ENCODE results near the gene MAML1. TPM values are rescaled to one million over a fixed set of nuclear protein-coding genes. Genes with fewer than 3 reads are reported as not detected.

MAML1 gene
- polyA plus RNA-seq, 1 donor from 2014 or later: 6.8 TPM

DNA sequence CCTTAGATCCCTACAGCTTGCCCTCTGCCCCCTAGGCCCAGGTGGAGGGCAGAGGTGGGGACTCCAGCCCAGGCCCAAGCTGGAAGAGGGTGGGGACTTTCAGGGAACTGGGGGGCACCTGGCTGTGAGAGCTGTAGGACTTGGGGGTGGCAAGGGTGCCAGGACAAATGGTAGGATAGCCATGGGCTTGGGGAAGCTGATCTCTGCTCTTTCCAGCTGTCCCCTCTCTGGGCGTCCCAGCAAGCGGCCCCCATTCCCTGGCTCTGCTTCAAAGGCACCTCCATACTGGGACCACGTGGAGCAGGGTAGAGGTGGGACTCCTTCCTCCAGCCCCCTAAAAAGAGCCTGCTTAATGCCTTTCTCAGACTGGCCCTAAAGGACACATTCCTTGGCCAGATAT lies 61.5 kb downstream of the MAML1 start:
- Histone ChIP-seq H3K79me2 (replicated peaks; ENCODE audit: insufficient read depth, low read length) (no peaks in the 10 kb centered on the region), H4K20me1 (ENCODE audit: insufficient read depth) (no peaks in the 10 kb centered on the region), H3K36me3 (ENCODE audit: insufficient read depth, low read length) (no peaks in the 10 kb centered on the region), H3K9me3 (ENCODE audit: low read length) (no peaks in the 10 kb centered on the region), H3K27ac (ENCODE audit: low read length) (no peak overlapping the region), H3K9ac (ENCODE audit: low read length) (no peak overlapping the region), H2AFZ (ENCODE audit: low read depth, low read length) (no peak overlapping the region), H3K4me2 (ENCODE audit: low read length) (no peak overlapping the region), H3K9me2 (ENCODE audit: insufficient read depth, low read length) (no peaks in the 10 kb centered on the region), H3K27me3 (ENCODE audit: insufficient read depth, low read depth, low read length) (no peaks in the 10 kb centered on the region), H3K4me3 (ENCODE audit: low read length) (no peak overlapping the region), H3F3A (ENCODE audit: insufficient read depth, low read length, poor library complexity, severe bottlenecking) (no peaks in the 10 kb centered on the region)
- TF ChIP-seq POLR2AphosphoS5 (IDR thresholded peaks at IDR 0.05) (no peak), MXI1 (conservative IDR thresholded peaks at IDR 0.05; ENCODE audit: poor library complexity, severe bottlenecking) (no peak), TAF1 (IDR thresholded peaks at IDR 0.05; ENCODE audit: low read depth) (no peak), SMC3 (conservative IDR thresholded peaks at IDR 0.05; ENCODE audit: poor library complexity) (no peak), EZH2 (IDR thresholded peaks at IDR 0.05; ENCODE audit: borderline replicate concordance, insufficient read depth, low read length, poor library complexity, severe bottlenecking) (no peak), EP300 (conservative IDR thresholded peaks at IDR 0.05; ENCODE audit: poor library complexity, severe bottlenecking) (no peak), RAD21 (conservative IDR thresholded peaks at IDR 0.05) (no peak)
- TF ChIP-seq, protein P1, sequence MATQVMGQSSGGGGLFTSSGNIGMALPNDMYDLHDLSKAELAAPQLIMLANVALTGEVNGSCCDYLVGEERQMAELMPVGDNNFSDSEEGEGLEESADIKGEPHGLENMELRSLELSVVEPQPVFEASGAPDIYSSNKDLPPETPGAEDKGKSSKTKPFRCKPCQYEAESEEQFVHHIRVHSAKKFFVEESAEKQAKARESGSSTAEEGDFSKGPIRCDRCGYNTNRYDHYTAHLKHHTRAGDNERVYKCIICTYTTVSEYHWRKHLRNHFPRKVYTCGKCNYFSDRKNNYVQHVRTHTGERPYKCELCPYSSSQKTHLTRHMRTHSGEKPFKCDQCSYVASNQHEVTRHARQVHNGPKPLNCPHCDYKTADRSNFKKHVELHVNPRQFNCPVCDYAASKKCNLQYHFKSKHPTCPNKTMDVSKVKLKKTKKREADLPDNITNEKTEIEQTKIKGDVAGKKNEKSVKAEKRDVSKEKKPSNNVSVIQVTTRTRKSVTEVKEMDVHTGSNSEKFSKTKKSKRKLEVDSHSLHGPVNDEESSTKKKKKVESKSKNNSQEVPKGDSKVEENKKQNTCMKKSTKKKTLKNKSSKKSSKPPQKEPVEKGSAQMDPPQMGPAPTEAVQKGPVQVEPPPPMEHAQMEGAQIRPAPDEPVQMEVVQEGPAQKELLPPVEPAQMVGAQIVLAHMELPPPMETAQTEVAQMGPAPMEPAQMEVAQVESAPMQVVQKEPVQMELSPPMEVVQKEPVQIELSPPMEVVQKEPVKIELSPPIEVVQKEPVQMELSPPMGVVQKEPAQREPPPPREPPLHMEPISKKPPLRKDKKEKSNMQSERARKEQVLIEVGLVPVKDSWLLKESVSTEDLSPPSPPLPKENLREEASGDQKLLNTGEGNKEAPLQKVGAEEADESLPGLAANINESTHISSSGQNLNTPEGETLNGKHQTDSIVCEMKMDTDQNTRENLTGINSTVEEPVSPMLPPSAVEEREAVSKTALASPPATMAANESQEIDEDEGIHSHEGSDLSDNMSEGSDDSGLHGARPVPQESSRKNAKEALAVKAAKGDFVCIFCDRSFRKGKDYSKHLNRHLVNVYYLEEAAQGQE (IDR thresholded peaks at IDR 0.05; ENCODE audit: borderline replicate concordance): no peak
- TF ChIP-seq, protein P2, sequence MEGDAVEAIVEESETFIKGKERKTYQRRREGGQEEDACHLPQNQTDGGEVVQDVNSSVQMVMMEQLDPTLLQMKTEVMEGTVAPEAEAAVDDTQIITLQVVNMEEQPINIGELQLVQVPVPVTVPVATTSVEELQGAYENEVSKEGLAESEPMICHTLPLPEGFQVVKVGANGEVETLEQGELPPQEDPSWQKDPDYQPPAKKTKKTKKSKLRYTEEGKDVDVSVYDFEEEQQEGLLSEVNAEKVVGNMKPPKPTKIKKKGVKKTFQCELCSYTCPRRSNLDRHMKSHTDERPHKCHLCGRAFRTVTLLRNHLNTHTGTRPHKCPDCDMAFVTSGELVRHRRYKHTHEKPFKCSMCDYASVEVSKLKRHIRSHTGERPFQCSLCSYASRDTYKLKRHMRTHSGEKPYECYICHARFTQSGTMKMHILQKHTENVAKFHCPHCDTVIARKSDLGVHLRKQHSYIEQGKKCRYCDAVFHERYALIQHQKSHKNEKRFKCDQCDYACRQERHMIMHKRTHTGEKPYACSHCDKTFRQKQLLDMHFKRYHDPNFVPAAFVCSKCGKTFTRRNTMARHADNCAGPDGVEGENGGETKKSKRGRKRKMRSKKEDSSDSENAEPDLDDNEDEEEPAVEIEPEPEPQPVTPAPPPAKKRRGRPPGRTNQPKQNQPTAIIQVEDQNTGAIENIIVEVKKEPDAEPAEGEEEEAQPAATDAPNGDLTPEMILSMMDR (IDR thresholded peaks at IDR 0.05; ENCODE audit: poor library complexity, severe bottlenecking): no peak

DNA sequence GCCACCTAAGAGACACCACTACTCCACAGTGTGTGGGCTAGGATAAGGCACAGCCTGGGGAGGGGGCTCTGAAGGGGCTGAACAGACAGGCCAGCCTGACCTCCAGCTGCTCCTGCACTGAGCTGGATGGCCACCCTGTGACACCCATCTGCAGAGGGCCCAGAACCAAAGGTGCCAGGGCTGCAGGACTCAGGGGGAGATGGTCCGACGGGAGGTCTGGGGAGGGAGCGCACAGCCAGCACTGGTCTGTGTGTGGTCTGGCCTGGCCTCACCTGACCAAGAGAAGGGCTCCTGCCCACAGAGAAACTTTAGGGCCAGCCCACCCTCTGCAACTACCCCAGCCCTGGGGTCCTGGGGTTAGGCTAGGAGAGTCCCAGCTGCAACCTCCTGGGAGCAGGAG lies 62.0 kb downstream of the MAML1 start:
- no peak overlapping the region for H3K4me3 ChIP-seq (ENCODE audit: low read length)
- no peak overlapping the region for H3K27ac ChIP-seq (ENCODE audit: low read length)
- H3K9ac ChIP-seq (ENCODE audit: low read length): no peak overlapping the region
- H2AFZ ChIP-seq (ENCODE audit: low read depth, low read length): no peak overlapping the region
- TF ChIP-seq SMC3 (conservative IDR thresholded peaks at IDR 0.05; ENCODE audit: poor library complexity) (no peak), MXI1 (conservative IDR thresholded peaks at IDR 0.05; ENCODE audit: poor library complexity, severe bottlenecking) (no peak), POLR2AphosphoS5 (IDR thresholded peaks at IDR 0.05) (no peak), EP300 (conservative IDR thresholded peaks at IDR 0.05; ENCODE audit: poor library complexity, severe bottlenecking) (no peak), EZH2 (IDR thresholded peaks at IDR 0.05; ENCODE audit: borderline replicate concordance, insufficient read depth, low read length, poor library complexity, severe bottlenecking) (no peak), TAF1 (IDR thresholded peaks at IDR 0.05; ENCODE audit: low read depth) (no peak), RAD21 (conservative IDR thresholded peaks at IDR 0.05) (no peak)
- TF ChIP-seq, protein P1 (IDR thresholded peaks at IDR 0.05; ENCODE audit: borderline replicate concordance): no peak
- TF ChIP-seq, protein P2 (IDR thresholded peaks at IDR 0.05; ENCODE audit: poor library complexity, severe bottlenecking): no peak
- no peaks in the 10 kb centered on the region for H3K9me2 ChIP-seq (ENCODE audit: insufficient read depth, low read length)
- H3K27me3 ChIP-seq (ENCODE audit: insufficient read depth, low read depth, low read length): no peaks in the 10 kb centered on the region
- no peaks in the 10 kb centered on the region for H3F3A ChIP-seq (ENCODE audit: insufficient read depth, low read length, poor library complexity, severe bottlenecking)
- H3K9me3 ChIP-seq (ENCODE audit: low read length): no peaks in the 10 kb centered on the region
- H3K79me2 ChIP-seq (replicated peaks; ENCODE audit: insufficient read depth, low read length): no peaks in the 10 kb centered on the region
- no peaks in the 10 kb centered on the region for H4K20me1 ChIP-seq (ENCODE audit: insufficient read depth)
- H3K36me3 ChIP-seq (ENCODE audit: insufficient read depth, low read length): no peaks in the 10 kb centered on the region
- H3K4me2 ChIP-seq (ENCODE audit: low read length): no peak overlapping the region

Data from neural cell (in vitro differentiated cells).